ENCODE results near the gene ZNF593. TPM values are rescaled to one million over a fixed set of nuclear protein-coding genes. Genes with fewer than 3 reads are reported as not detected.
A peak's percentile ranks its signal among the peaks of the same experiment; 100 is the strongest.

ZNF593 gene
- total RNA-seq, 3 donors from 2014 or later (not counting 1 experiment from before 2014, with no cell fraction given): 8.6 to 17.8 (median 15.6) TPM

DNA sequence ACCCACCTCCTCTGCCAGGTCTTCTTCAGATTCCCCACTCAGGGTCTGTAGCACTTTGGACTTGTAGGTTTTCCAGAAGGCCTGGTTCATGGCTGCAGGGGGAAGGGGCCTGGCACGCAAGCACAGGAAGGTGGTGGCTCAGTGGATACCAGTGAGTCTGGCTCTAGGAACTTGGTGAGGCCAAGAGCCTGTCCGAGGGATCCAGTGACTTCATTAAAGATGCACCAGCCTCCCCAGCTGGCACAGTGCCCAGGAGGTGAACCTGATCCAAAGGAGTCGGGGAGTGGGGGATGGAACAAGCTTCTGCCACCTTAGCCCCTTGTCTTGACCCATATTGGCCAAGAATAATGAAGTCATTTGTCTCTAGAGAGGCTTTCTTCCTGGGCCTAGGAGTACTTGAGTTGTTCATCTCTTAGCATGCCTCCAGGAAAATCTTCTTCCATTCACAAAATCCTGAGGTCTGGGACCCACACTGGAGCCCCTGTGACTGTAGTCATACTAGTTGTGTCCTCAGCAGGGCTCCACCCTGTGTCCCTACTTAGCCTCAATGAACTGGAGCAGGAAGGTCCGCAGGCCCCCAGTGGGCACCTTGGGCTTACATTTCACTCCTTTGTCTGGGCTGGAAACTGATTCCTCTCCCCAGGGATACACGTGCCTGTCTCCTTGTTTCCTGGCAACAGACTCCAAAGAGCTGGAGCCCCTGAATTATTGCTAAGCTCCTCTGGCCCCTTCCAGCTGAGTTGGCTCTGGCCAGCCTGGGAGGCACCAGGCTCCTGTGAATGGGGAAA, 1.1 kb upstream of the ZNF593 start, which contains the start of gene C1orf232:
TSS of gene C1orf232 (minus strand) at position 554 of the 788 bp plus-strand sequence. CDS start at position 90, 464 bp downstream.
- H3K4me1 Mint-ChIP-seq: peaks cover 0 to 25% of the 10 kb centered on the region in 2 donors

GRCh38 chr1:26169198-26169554, 532 bp upstream of the ZNF593 start:
- no peaks in the 10 kb centered on the region for H3K9me3 Mint-ChIP-seq
- Histone ChIP-seq H3K9me3 (ENCODE audit: control insufficient read depth, insufficient read depth, low read length) (no peaks in the 10 kb centered on the region), H3K4me3 (ENCODE audit: low read length) (peak overlapping the region; percentile 60), H3K27me3 (ENCODE audit: control insufficient read depth, insufficient read depth, low read length) (peaks cover 5% of the 10 kb centered on the region), H3K4me1 (ENCODE audit: control insufficient read depth, insufficient read depth, low read length) (peaks cover 25% of the 10 kb centered on the region), H3K36me3 (ENCODE audit: control insufficient read depth, insufficient read depth, low read length) (no peaks in the 10 kb centered on the region), H3K27ac (ENCODE audit: low read length) (no peak overlapping the region)
- peak overlapping the region; percentile 66 to 92 for H3K27ac Mint-ChIP-seq
- no peak for DNase-seq
- H3K36me3 Mint-ChIP-seq: no peaks in the 10 kb centered on the region
- intact Hi-C loops (cut with micrococcal nuclease): loop anchor here (1.0 to 10.0 kb wide), 3 partner anchors 63 to 226 kb away; partner anchors contain the start of gene CEP85
- peak overlapping the region; percentile 60 for H3K4me3 Mint-ChIP-seq
- TF ChIP-seq, protein P1, sequence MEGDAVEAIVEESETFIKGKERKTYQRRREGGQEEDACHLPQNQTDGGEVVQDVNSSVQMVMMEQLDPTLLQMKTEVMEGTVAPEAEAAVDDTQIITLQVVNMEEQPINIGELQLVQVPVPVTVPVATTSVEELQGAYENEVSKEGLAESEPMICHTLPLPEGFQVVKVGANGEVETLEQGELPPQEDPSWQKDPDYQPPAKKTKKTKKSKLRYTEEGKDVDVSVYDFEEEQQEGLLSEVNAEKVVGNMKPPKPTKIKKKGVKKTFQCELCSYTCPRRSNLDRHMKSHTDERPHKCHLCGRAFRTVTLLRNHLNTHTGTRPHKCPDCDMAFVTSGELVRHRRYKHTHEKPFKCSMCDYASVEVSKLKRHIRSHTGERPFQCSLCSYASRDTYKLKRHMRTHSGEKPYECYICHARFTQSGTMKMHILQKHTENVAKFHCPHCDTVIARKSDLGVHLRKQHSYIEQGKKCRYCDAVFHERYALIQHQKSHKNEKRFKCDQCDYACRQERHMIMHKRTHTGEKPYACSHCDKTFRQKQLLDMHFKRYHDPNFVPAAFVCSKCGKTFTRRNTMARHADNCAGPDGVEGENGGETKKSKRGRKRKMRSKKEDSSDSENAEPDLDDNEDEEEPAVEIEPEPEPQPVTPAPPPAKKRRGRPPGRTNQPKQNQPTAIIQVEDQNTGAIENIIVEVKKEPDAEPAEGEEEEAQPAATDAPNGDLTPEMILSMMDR (IDR thresholded peaks at IDR 0.05): no peak
- H3K4me1 Mint-ChIP-seq: peaks cover 0 to 25% of the 10 kb centered on the region in 2 donors
- ATAC-seq: no peak
- H3K27me3 Mint-ChIP-seq (ENCODE audit: low read depth in 2 of 2): peaks cover 0 to 15% of the 10 kb centered on the region in 2 donors
- 89% methylated on average over 4 of the region's 4 CpGs for WGBS (ENCODE audit: insufficient coverage)

More for the DNA sequence above, 1.1 kb upstream of the ZNF593 start, which contains the start of gene C1orf232:
- Mint-ChIP-seq H3K36me3 (no peaks in the 10 kb centered on the region), H3K9me3 (no peaks in the 10 kb centered on the region), H3K4me3 (peak within 1 kb of the TSS; percentile 84), H3K27ac (peak within 1 kb of the TSS; percentile 66 to 92), H3K27me3 (ENCODE audit: low read depth in 2 of 2) (peaks cover 0 to 17% of the 10 kb centered on the region in 2 donors)
- ATAC-seq (no peak), DNase-seq (no peak)
- Histone ChIP-seq H3K9me3 (ENCODE audit: control insufficient read depth, insufficient read depth, low read length) (no peaks in the 10 kb centered on the region), H3K27ac (ENCODE audit: low read length) (peak within 1 kb of the TSS; percentile 10), H3K4me3 (ENCODE audit: low read length) (peak within 1 kb of the TSS; percentile 60), H3K36me3 (ENCODE audit: control insufficient read depth, insufficient read depth, low read length) (no peaks in the 10 kb centered on the region), H3K27me3 (ENCODE audit: control insufficient read depth, insufficient read depth, low read length) (peaks cover 8% of the 10 kb centered on the region), H3K4me1 (ENCODE audit: control insufficient read depth, insufficient read depth, low read length) (peaks cover 30% of the 10 kb centered on the region)
- TF ChIP-seq, protein P1 (IDR thresholded peaks at IDR 0.05): no peak
- intact Hi-C loops (cut with micrococcal nuclease): loop anchor here (1.0 to 10.0 kb wide), 3 partner anchors 64 to 226 kb away; partner anchors contain the start of gene CEP85
- WGBS (ENCODE audit: insufficient coverage): 94% methylated on average over 5 of the region's 5 CpGs

- ATAC-seq: no peak
- TF ChIP-seq, protein P1 (IDR thresholded peaks at IDR 0.05): no peak
- no peak overlapping the region for H3K27ac ChIP-seq (ENCODE audit: low read length)
- WGBS (ENCODE audit: insufficient coverage): 82% methylated on average over 9 of the region's 9 CpGs
- H3K36me3 ChIP-seq (ENCODE audit: control insufficient read depth, insufficient read depth, low read length): no peaks in the 10 kb centered on the region
- H3K4me1 Mint-ChIP-seq: peaks cover 0 to 20% of the 10 kb centered on the region in 2 donors
- peak overlapping the region; percentile 84 for H3K4me3 Mint-ChIP-seq
- peak overlapping the region; percentile 66 to 92 for H3K27ac Mint-ChIP-seq
- no peaks in the 10 kb centered on the region for H3K36me3 Mint-ChIP-seq
- H3K9me3 ChIP-seq (ENCODE audit: control insufficient read depth, insufficient read depth, low read length): no peaks in the 10 kb centered on the region
- no peaks in the 10 kb centered on the region for H3K9me3 Mint-ChIP-seq
- H3K27me3 ChIP-seq (ENCODE audit: control insufficient read depth, insufficient read depth, low read length): no peaks in the 10 kb centered on the region
- peaks cover 0 to 8% of the 10 kb centered on the region in 2 donors for H3K27me3 Mint-ChIP-seq (ENCODE audit: low read depth in 2 of 2)
- peaks cover 18% of the 10 kb centered on the region for H3K4me1 ChIP-seq (ENCODE audit: control insufficient read depth, insufficient read depth, low read length)
- no peak for DNase-seq
- intact Hi-C loops (cut with micrococcal nuclease): no loop called here
- H3K4me3 ChIP-seq (ENCODE audit: low read length): peak overlapping the region; percentile 60
Observed at GRCh38 chr1:26170472-26170821, 739 bp downstream of the ZNF593 start.

Measured in natural killer cell (primary cell).